GM12801 (cell line): ENCODE measurements around the gene PRDM16.

Experiments used
- CTCF ChIP-seq: IDR thresholded peaks from one replicate; pipeline ENCODE4 v1.5.1; 2011; ENCODE audit warnings: control low read depth; ENCODE audit not compliant: insufficient read length; ENCODE audit errors: extremely low read depth

PRDM16 gene

DNA sequence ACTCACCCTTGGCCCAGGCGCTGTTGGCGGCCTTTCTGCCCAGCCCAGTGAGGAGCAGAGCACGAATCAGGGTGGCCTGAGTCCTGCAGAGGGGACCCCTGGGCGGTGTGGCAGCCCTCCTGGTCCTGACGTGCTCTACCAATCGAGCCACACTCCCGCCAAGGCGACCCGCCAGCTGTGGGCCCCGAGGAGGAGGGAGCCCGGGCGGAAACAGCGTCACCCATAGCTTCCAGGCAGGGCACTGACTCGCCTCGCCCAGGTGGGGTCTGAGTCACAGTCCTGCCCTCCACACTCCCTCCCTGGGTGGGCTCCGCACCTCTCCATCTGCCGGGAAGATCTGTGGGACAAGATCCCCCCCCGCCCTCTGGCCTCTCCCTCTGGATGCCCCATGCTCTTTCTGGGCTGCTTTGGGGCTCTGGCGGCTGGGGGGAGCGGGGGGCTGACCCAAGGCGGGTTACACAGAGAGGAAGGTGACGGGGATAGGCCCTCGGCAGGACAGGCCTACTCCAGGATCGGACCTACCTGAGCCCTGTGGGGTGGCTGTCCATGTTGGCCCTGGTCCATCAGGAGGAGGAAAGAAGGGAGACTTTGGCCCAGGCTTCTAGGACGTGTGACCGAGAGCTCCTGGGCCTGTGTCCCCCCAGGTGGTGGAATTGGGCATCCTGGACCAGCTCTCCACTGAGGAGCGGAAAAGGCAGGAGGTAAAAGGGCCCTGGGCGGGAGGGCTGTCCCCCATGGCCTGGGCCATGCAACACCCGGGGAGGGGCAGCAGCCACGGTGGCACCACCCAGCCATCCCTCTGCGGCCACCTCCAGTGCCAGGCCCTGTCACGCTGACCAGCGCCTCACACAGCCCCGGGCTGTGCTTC is 399.5 kb downstream of the PRDM16 start:
- no peak for TF ChIP-seq CTCF

DNA sequence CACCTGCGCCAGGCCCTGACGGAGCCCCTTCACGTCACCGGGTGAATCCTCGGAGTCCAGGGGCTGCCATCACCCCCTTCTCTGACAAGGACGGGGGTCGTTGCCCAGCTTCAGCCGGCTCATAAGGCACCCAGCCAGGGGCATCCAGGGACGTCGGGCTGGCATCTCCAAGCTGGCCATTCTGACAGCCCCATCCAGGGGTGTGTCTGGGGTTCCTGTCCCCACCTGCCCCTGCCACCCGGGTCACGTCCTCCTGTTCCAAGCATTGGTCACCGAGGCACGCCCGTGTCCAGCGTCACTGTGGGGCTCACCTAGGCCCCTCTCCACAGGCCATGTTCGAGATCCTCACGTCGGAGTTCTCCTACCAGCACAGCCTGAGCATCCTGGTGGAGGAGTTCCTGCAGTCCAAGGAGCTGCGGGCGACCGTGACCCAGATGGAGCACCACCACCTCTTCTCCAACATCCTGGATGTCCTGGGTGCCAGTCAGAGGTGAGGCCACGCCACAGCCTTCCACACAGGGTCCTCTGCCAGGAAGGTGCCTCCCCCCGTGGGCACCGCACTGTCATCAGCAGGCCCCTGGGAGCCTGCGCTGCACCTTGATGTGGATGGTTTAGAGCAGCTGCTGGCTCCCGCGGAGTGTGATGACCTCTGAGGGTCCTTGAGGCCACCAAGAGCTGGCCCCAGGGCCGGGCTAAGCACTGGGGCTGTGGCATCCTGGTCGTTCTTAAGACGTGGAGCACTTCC is 400.3 kb downstream of the PRDM16 start:
- TF ChIP-seq CTCF: no peak

DNA sequence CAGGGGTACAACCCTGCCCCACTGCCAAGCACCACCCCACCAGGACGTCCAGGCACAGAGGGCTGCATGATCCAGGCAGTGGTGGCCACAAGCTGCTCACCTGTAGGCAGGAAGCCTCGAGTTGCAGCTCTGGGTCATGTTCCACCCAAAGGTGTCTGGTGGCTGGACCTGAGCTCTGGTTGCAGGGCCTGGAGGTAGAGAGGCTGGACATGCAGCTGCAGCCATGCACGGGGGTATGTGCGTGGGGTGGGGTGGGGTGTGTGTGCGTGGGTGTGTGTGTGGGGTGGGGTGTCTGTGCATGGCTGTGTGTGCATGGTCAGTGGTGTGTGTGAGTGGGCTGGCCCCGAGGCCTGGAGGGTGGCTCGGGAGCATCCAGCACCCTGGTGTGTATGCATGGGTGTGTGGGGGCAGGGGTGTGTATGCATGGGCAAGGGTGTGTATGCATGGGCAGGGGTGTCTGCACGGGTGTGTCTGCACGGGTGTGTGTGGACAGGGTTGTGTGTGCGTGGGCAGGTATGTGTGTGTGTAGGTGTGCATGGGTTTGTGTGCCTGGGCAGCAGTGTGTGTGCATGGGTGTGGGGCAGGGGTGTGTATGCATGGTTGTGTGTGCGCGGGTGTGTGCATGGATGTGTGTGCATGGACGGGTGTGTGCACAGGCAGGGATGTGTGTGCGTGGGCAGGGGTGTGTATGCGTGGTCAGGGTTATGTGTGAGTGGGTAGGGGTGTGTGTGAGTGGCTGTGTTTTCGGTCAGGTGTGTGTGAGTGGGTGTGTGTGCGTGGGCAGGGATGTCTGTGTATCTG is 401.0 kb downstream of the PRDM16 start:
- TF ChIP-seq CTCF: no peak

DNA sequence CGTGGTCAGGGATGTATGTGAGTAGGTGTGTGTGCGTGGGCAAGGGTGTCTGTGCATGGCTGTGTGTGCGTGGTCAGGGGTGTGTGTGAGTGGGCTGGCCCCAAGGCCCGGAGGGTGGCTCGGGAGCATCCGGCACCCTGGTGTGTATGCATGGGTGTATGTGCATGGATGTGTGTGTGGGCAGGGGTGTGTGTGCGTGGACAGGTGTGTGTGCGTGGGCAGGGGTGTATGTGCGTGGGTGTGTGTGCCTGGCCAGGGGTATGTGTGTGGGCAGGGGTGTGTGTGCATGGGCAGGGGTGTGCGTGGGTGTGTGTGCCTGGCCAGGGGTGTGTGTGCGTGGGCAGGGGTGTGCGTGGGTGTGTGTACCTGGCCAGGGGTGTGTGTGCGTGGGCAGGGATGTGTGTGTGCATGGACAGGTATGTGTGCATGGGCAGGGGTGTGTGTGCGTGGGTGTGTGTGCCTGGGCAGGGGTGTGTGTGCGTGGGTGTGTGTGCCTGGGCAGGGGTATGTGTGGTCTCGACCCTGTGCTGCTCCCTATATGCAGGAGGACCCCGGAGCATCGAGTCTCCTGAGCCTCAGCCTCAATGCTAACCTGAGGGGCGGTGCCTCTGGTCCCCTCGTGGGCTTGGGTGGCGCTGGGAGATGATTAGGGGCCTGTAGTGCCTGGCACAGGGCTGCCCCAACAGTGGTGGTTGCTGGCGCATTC is 401.8 kb downstream of the PRDM16 start:
- no peak for TF ChIP-seq CTCF

- no peak for TF ChIP-seq CTCF
Measured at GRCh38 chr1:3471356-3472087, 402.5 kb downstream of the PRDM16 start.

GRCh38 chr1:3472088-3472850 is 403.3 kb downstream of the PRDM16 start:
- no peak for TF ChIP-seq CTCF
